Activated effector memory CD4-positive, alpha-beta T cell treated with anti-CD3 and anti-CD28 coated beads, Interleukin-2, amount 50 U/mL, for 16 hours (primary cell): ENCODE data around the gene DIABLO.

ENCODE experiments used
- DNase-seq: peaks from one replicate; pipeline ENCODE4 v3.0.0-alpha.2; 2020

Gene DIABLO

GRCh38 chr12:122208073-122208820, 17.6 kb downstream of the DIABLO start:
- DNase-seq = no peak

- peak; percentile 2 for DNase-seq
Measured at GRCh38 chr12:122207391-122207790, 18.5 kb downstream of the DIABLO start.

DNA sequence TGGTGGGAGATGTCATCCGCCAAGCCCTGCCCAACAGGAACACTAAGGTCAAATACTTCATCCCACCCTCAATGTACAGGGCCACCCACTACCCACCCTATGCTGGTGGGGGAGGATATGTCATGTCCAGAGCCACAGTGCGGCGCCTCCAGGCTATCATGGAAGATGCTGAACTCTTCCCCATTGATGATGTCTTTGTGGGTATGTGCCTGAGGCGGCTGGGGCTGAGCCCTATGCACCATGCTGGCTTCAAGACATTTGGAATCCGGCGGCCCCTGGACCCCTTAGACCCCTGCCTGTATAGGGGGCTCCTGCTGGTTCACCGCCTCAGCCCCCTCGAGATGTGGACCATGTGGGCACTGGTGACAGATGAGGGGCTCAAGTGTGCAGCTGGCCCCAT, 18.9 kb downstream of the DIABLO start:
- peak; percentile 61 for DNase-seq

DNA sequence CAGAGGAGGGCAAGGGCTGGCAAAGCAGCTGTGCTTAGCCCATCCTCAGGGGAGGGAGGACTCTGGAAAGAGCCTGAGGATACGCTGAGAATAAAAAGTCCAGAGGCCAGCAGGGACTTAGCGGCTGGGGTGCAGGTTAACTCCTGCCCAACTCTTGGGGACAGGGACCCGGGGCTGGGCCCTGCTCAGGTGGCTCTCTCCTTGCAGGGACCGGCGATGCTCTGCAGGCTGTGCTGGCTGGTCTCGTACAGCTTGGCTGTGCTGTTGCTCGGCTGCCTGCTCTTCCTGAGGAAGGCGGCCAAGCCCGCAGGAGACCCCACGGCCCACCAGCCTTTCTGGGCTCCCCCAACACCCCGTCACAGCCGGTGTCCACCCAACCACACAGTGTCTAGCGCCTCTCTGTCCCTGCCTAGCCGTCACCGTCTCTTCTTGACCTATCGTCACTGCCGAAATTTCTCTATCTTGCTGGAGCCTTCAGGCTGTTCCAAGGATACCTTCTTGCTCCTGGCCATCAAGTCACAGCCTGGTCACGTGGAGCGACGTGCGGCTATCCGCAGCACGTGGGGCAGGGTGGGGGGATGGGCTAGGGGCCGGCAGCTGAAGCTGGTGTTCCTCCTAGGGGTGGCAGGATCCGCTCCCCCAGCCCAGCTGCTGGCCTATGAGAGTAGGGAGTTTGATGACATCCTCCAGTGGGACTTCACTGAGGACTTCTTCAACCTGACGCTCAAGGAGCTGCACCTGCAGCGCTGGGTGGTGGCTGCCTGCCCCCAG, 19.6 kb downstream of the DIABLO start:
- DNase-seq = peak; percentile 55

GRCh38 chr12:122205053-122205925, 20.6 kb downstream of the DIABLO start:
- peak; percentile 57 for DNase-seq

- peak; percentile 70 for DNase-seq
Measured at GRCh38 chr12:122204167-122205052, 21.4 kb downstream of the DIABLO start.

DNA sequence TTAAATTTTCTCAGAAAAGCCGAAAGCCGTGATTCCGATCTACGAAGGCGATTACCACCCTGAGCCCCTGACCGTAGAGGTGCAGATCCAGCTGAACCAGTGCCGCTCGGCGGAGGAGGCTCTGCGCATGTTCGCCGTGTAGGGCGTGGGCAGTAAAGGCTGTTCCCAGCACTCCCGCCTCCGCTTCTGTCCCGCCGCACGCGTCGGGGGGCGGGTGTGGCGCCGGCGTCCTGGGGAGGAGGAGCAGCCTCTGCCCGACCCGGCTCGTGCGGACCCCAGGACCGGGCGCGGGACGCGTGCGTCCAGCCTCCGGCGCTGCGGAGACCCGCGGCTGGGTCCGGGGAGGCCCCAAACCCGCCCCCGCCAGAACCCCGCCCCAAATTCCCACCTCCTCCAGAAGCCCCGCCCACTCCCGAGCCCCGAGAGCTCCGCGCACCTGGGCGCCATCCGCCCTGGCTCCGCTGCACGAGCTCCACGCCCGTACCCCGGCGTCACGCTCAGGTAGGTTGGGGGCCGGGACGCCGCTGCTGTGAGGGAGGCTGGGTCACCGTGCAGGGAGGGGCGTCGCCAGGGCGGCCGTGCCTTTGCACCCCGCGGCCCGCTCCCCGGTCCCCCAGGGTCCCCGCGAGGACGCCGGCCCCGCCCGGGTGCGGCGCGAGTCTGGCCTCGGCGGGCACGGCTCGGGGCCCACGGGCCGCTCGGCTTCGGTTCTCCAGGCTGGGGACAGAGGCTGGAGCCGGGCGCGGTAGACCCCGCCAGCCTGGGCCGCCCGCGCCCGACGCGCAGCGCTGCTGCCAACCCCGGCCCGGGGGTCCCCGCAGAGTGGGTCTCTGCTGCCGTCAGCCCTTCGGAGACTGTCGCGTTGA, 22.3 kb downstream of the DIABLO start, which contains the start of gene B3GNT4:
Gene B3GNT4 (plus strand): TSS at position 409 of the 866 bp plus-strand sequence. CDS start 910 bp downstream, outside the sequence.
- DNase-seq = peak; percentile 87

- DNase-seq = peak; percentile 21
Measured at GRCh38 chr12:122202811-122203210, 23.0 kb downstream of the DIABLO start.

GRCh38 chr12:122202017-122202416, 23.8 kb downstream of the DIABLO start:
- no peak for DNase-seq

GRCh38 chr12:122201381-122201780, 24.5 kb downstream of the DIABLO start:
- peak; percentile 30 for DNase-seq

DNA sequence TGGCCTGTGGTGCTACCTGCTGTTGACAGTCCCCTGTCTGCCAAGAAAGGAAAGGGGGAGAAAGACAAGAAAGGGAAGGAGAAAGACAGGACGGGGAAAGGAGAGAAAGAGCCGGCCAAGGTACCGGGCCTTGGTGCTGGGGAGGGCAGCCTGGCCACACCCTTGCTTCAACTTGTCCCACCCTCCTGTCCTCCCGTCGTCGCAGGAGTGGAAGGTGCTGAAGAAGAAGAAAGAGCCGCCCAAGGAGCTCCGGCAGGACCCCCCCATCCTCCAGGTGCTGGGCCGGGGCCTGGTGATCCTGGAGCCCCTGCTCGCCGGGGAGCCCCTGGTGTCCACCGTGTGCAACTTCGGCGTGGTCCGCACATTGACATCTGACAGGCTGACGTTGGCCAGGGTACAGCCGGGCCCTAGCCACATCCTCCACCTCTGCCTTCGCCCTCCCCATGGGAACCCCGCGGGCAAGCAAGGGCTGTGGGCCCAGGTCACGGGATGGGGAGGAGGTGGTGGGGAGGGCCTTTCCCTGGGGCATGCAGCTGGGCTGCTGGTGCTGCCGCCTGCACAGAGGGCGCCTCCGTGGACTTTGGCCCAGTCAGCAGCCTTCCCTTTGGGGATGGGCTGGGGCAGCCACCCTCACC, 25.2 kb downstream of the DIABLO start:
- peak; percentile 41 for DNase-seq

DNA sequence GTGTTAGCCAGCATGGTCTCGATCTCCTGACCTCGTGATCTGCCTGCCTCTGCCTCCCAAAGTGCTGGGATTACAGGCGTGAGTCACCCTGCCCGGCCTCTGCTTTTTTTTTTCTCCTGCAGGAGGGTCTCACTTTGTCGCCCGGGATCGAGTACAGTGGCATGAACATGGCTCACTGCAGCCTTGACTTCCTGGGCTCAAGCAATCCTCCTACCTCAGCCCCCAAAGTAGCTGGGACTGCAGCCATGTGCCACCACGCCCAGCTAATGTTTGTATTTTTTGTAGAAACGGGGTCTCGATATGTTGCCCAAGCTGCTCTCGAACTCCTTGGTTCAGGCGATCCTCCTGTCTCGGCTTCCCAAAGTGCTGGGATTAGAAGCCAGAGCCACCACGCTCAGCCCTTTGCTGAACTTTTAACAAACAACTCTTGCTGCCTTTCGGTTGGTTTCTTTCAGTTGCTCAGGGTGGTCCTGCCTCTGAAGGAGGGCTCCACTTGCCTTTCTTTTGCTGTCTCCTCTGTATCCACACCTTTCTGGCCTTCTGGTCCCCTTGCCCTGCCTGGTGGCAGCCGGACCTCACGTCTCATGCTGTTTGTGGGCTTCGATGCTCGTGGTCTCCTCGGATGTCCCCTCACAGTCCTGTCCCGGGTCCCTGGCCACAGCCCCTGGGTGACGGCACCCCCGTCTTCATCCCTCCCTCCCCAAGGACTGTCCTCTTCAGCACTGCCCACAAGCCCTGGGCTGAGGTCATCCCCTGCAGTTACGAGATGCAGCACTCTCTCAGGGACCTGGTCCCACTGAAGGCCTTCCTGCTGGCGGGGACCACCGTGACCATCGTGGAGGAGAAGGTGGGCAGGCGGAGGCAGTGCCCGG, 26.1 kb downstream of the DIABLO start:
- peak; percentile 39 for DNase-seq

- DNase-seq = no peak
Measured at GRCh38 chr12:122197612-122197966, 28.3 kb downstream of the DIABLO start.

GRCh38 chr12:122195405-122195804, 30.4 kb downstream of the DIABLO start:
- peak; percentile 3 for DNase-seq

GRCh38 chr12:122194804-122195203, 31.0 kb downstream of the DIABLO start:
- no peak for DNase-seq

- DNase-seq = no peak
Measured at GRCh38 chr12:122192441-122192840, 33.4 kb downstream of the DIABLO start.

- DNase-seq = peak; percentile 85
Measured at GRCh38 chr12:122190842-122191668, 34.8 kb downstream of the DIABLO start.

DNA sequence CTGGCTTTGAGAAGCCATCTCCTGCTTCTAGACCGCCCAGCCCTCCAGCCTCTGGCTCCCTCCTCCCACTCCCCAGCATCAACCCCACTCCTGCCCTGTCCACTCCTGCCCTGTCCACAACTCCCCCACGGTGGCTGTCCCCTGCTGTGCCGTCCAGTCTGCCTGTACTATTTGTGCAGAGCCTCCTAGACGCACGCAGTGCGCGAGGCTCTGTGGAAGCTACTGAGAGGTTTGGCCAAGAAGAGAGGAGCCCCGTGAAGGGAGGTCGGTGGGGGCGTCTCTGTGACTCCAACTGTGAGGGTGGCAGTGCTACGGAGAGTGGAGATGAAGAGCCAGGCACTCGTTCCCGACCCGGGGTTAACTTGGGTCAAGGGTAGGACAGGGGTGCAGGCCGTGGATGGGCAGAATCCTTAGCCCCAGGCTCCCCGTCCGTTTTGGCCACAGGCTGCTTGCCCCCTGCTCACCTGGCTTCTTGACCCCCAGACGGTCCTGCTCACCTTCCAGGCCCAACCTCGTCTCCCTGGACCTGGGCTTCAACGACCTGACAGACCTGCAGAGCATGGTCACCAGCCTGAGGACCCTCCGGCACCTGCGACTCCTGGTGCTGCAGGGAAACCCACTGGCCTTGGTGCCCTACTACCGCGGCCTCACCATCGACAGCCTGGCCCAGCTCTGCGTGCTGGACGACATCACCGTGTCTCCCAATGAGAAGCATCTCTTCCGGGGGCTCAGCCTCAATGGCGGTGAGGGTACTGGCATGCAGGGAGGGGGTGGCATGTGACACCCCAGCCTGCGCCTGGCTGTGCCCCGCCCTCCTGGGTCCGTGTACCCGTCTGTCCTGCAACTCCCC, 36.0 kb downstream of the DIABLO start:
- DNase-seq = no peak
